Right ventricle myocardium superior (tissue), 1 donor: ENCODE measurements around the gene CSNK2A2. TPM values are rescaled to one million over a fixed set of nuclear protein-coding genes. Genes with fewer than 3 reads are reported as not detected.
A peak's percentile ranks its signal among the peaks of the same experiment; 100 is the strongest.

Source experiments
- ATAC-seq: fragments of 200-7000 bp; cut with Tn5 transposase; one replicate; pipeline ENCODE4 v1.9.1; 2020; ENCODE audit warnings: mild to moderate bottlenecking; ENCODE audit not compliant: poor library complexity
- DNase-seq: peaks from one replicate; pipeline ENCODE4 v3.0.0-alpha.2; 2020
- intact Hi-C: fragments of 100-400 bp; cut with DNase I; formaldehyde crosslinking; loops from one replicate; pipeline ENCODE4 v1.11.2; 2022
- total RNA-seq: library from RNA; stranded (reverse); fragmentation: NEBNext Ultra II Directional; extraction: Animal tissue kit (Norgen Biotek cat#: 25700); gene quantifications from one replicate; pipeline ENCODE4 v1.2.1, GENCODE V29; 2021
- donor health status: DM: no; HTN: yes; CAD: no; lungs with severe emphysema.

The CSNK2A2 gene
- total RNA-seq, 1 donor from 2014 or later, result 32.4 TPM

- DNase-seq, result no peak
- no peak for ATAC-seq
- intact Hi-C loops, result loop anchor here (10.0 kb wide), 1 partner anchor 216 kb away; no protein-coding TSS in a partner anchor
Observed at GRCh38 chr16:58121132-58121531, 76.8 kb downstream of the CSNK2A2 start.

- DNase-seq, result no peak
- intact Hi-C loops, result loop anchor here (10.0 kb wide), 1 partner anchor 215 kb away; no protein-coding TSS in a partner anchor
- ATAC-seq, result no peak
Observed at GRCh38 chr16:58120234-58120633, 77.7 kb downstream of the CSNK2A2 start.

GRCh38 chr16:58119509-58119845 lies 78.4 kb downstream of the CSNK2A2 start:
- peak; percentile 35 for ATAC-seq
- no peak for DNase-seq
- intact Hi-C loops, result no loop called here

GRCh38 chr16:58118801-58119508 lies 79.0 kb downstream of the CSNK2A2 start:
- DNase-seq (no peak), ATAC-seq (peak; percentile 71)
- intact Hi-C loops, result no loop called here

DNA sequence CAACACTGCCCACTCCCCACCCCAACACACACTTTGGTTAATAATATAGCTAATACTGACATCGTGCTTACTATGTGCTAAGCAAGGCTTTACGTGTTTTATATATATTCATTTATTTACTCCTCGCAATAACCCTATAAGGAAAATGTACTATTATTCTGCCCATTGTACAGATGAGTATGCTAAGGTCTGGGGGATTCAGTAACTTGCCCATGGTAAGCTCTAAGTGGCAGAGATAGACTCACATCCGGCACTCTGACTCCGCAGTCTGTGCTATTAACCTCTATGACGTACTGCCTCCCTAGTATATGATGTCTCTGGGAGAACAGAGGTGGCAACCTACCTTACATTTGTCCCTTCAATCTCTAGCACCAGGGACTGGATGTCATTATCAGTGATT lies 81.4 kb downstream of the CSNK2A2 start:
- intact Hi-C loops, result no loop called here
- no peak for DNase-seq
- no peak for ATAC-seq

- no peak for DNase-seq
- intact Hi-C loops, result no loop called here
- no peak for ATAC-seq
Observed at GRCh38 chr16:58116081-58116480, 81.8 kb downstream of the CSNK2A2 start.

GRCh38 chr16:58114827-58115825 lies 82.8 kb downstream of the CSNK2A2 start:
- DNase-seq, result no peak
- ATAC-seq, result no peak
- intact Hi-C loops, result no loop called here

DNA sequence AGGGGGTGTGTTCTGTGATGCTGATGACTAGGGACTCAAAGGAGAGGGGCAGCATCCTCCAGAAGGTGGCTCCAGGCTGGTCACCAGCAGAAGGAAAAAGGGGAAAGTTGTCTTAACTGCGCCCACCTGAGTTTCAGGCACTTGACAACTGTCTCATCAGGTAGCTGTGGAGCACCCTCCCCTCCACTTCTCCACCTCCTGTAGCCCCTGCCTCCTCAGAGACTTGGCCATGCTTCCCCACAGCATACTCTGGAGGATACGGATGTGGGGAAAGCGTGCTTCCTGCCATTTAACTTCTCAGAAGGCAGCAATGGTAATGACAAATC lies 86.6 kb downstream of the CSNK2A2 start:
- intact Hi-C loops, result no loop called here
- no peak for DNase-seq
- ATAC-seq, result no peak

- ATAC-seq (no peak), DNase-seq (no peak)
- intact Hi-C loops, result no loop called here
Observed at GRCh38 chr16:58110571-58111301, 87.2 kb downstream of the CSNK2A2 start.

GRCh38 chr16:58109881-58110280 lies 88.0 kb downstream of the CSNK2A2 start:
- DNase-seq, result no peak
- ATAC-seq, result no peak
- intact Hi-C loops, result no loop called here

- intact Hi-C loops, result no loop called here
- no peak for ATAC-seq
- DNase-seq, result no peak
Observed at GRCh38 chr16:58109330-58109729, 88.6 kb downstream of the CSNK2A2 start.

Other genes with a start within 250 kb of the CSNK2A2 start
- gene CNGB1, start 227.0 kb downstream of the CSNK2A2 start, total RNA-seq, result not detected
- gene ZNF319, start 197.4 kb downstream of the CSNK2A2 start, total RNA-seq, result 8.1 TPM
- gene USB1, start 196.7 kb downstream of the CSNK2A2 start, total RNA-seq, result 32.1 TPM
- gene MMP15, start 172.4 kb downstream of the CSNK2A2 start, total RNA-seq, result 55.2 TPM
- gene CFAP20, start 68.7 kb downstream of the CSNK2A2 start, total RNA-seq, result 34.2 TPM
- gene PRSS54, start 96.9 kb upstream of the CSNK2A2 start, total RNA-seq, result not detected
- gene GINS3, start 194.4 kb upstream of the CSNK2A2 start, total RNA-seq, result 5.6 TPM